HFF-Myc (cell line): ENCODE results near the gene GGT6.

ENCODE experiments used
- DNase-seq: peaks from one replicate; pipeline ENCODE4 v3.0.0-alpha.2; 2011; ENCODE audit warnings: low read depth; ENCODE audit errors: extremely low read depth
- H3K4me3 ChIP-seq: replicated peaks from 2 replicates; pipeline ENCODE4 v1.5.1; 2011; ENCODE audit warnings: low read depth, mild to moderate bottlenecking, control low read depth, low read length
- TF ChIP-seq, protein P1 (sequence below): IDR thresholded peaks from 2 replicates; pipeline ENCODE4 v1.5.1; 2012; ENCODE audit warnings: mild to moderate bottlenecking, low read depth, low read length, control low read depth; ENCODE audit errors: missing control alignments

Gene GGT6

GRCh38 chr17:4530799-4531730, 29.3 kb downstream of the GGT6 start:
- TF ChIP-seq, protein P1, sequence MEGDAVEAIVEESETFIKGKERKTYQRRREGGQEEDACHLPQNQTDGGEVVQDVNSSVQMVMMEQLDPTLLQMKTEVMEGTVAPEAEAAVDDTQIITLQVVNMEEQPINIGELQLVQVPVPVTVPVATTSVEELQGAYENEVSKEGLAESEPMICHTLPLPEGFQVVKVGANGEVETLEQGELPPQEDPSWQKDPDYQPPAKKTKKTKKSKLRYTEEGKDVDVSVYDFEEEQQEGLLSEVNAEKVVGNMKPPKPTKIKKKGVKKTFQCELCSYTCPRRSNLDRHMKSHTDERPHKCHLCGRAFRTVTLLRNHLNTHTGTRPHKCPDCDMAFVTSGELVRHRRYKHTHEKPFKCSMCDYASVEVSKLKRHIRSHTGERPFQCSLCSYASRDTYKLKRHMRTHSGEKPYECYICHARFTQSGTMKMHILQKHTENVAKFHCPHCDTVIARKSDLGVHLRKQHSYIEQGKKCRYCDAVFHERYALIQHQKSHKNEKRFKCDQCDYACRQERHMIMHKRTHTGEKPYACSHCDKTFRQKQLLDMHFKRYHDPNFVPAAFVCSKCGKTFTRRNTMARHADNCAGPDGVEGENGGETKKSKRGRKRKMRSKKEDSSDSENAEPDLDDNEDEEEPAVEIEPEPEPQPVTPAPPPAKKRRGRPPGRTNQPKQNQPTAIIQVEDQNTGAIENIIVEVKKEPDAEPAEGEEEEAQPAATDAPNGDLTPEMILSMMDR: no peak
- no peak for DNase-seq
- no peak overlapping the region for H3K4me3 ChIP-seq

- no peak for DNase-seq
- TF ChIP-seq, protein P1: no peak
- H3K4me3 ChIP-seq: no peak overlapping the region
Measured at GRCh38 chr17:4529533-4530152, 30.7 kb downstream of the GGT6 start.

GRCh38 chr17:4527566-4528125, 32.7 kb downstream of the GGT6 start:
- TF ChIP-seq, protein P1: no peak
- H3K4me3 ChIP-seq: no peak overlapping the region
- no peak for DNase-seq

DNA sequence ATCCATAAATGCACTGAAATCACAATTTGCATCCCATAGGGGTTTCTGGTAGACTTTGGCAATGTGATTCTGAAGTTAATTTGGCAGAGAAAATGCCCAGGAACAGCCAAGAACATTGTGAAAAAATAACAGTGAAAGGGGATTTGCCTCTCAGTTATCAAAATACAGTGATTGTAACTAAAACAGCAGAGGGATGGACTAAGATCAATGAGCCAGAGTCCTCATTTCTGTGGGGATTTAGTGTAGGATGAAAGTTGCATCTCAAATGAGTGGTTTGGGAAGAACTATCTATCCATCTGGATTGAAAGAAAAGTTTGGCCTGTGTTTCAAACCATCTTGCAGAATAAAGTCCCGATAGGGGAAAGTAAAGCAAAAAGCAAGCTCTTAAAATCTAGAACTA, 33.2 kb downstream of the GGT6 start:
- H3K4me3 ChIP-seq: no peak overlapping the region
- no peak for DNase-seq
- TF ChIP-seq, protein P1: no peak

DNA sequence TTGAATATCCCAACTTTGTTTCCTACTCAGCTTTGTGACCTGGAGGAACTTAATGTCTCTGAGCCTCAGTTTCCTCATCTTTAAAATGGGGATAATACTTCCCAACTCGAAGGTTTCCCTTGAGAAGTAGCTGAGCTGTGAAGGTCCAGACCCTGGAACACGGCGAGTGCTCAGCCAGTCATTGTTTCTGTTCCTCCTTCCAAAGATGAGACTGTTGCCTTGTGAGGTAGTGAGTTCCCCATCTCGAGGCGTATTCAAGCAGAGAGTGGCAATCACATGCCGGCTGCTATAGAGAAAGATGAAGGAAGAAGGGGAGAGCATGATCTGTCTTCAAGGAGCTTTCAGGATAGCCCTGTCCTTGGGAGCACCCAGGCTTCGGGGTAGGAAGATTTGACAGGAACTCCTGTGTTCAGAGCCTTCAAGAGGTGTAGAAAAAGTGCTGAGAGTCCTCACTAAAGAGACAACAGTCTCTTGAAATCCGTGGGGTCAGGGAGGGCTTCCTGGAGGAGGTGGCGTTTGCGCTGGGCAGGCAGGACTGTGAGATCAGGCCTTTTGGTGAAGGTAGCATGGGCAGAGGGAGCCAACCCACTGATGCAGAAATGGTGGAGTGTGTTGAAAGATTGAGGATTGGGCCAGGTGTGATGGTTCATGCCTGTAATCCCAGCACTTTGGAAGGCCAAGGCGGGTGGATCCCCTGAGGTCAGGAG, 34.5 kb downstream of the GGT6 start:
- H3K4me3 ChIP-seq: no peak overlapping the region
- DNase-seq: no peak
- TF ChIP-seq, protein P1: no peak

GRCh38 chr17:4523946-4524345, 36.4 kb downstream of the GGT6 start:
- no peak overlapping the region for H3K4me3 ChIP-seq
- DNase-seq: no peak
- TF ChIP-seq, protein P1: no peak
